Stimulated activated CD4-positive, alpha-beta T cell treated with anti-CD3 and anti-CD28 coated beads, Interleukin-12 subunit alpha, Interleukin-12 subunit beta, amount 100 ng/mL, for 4 hours (primary cell): ENCODE measurements around the gene RBM20.
A peak's percentile ranks its signal among the peaks of the same experiment; 100 is the strongest.
"Not testable (repeated sequence)": the region's sequence is repeated elsewhere in the genome, so short reads cannot be mapped to it uniquely, and the experiment has no call there.

Experiments used
- DNase-seq: peaks from one replicate; pipeline ENCODE4 v3.0.0-alpha.2; 2020

RBM20 gene

DNA sequence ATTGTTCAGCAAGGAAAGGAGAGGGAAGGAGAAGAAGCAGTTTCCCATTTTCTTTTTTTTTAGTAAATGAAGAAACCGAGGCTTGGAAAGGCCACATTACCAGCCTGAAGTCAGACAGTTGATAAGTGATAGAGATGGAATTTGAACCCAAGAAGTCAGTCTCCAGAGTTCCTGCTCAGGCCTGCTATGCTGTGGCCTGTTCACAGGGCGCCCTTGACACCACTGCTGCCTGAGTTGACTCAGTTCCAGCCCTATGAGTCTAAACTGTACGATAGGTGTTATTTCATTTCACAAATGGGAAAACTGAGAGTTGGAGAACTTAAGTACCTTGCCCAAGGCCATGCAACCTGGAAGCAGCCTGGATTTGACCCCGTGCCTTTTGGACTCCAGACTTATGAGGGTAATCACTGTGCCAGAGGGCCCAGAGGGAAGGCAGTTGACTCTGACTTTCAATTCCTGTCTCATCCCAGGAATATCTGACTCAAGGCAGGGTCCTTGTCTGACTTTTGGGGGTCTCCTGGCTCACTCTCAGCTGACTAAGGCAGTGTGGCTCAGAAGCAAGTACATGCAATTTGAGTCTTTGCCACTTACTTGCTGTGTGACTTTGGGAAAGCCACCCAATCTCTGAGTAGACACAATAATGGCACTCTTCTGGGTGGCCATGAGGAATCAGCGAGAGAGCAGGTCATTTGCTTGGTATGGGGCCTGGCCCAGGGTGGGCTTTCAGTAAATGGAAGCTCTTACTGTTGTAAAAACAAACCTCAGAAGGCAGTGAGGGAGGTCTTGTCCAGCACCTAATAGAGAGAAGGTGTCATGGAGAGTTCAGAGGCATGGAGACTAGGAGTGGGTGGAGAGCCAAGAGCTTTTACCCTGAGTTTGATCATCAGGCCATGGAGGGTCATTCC, 17.9 kb upstream of the RBM20 start:
- DNase-seq: no peak

DNA sequence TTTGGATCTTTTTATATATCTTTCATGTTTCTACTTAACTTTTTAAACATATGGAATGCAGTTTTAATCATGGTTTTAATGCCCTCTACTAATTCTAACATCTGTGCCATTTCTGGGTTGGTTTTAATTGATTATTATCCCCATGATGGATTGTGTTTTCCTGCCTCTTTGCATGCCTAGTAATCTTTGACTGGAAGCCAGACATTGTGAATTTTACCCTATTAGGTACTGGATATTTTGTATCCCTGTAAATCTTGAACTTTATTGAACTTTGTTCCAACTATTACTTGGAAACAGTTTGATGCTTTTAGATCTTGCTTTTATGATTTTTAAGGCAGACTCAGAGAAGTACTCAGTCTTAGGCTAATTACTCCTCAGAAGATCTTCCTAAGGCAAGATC, 16.0 kb upstream of the RBM20 start:
- no peak for DNase-seq

DNA sequence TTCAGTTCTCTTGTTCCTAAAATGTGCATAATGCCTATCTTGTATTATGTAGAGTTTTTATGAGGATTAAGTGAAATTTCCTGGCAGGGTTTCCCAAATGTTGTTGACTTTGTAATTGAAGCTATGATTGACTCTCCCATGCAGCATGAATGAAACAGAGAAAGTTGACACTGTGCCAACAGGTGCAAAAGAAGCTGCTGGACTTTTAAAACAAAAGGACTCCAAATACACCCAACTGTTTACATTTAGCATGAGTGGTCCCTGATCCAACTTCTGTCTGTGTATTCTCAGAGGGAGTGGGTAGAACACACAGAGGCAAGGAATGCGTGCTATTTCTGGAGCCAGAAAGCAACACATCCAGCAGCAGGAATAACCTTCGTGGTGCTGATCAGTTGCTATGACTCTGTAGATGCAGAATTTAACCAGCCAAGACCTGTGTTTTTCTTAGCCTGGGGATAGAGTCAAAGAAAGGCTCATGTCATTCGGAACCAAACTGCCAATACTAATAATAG, 14.4 kb upstream of the RBM20 start:
- no peak for DNase-seq

DNA sequence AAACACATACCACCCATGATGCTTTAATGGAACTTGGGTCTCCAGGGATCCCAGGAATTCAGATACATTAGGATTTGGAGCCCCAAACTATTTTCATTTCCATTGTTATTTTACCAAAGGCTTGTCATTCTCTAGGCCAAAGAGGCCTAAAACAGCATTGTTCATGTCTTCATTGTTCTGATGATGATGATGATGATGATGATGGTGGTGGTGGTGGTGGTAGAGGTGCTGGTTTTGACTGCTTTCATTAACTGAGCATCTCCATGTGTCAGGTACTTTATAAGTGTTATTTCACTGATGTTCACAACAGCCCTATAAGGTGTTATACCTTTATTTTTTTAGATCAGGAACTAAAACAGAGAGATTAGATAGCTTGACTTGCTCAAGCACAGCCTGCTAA, 12.2 kb upstream of the RBM20 start:
- DNase-seq: no peak

DNA sequence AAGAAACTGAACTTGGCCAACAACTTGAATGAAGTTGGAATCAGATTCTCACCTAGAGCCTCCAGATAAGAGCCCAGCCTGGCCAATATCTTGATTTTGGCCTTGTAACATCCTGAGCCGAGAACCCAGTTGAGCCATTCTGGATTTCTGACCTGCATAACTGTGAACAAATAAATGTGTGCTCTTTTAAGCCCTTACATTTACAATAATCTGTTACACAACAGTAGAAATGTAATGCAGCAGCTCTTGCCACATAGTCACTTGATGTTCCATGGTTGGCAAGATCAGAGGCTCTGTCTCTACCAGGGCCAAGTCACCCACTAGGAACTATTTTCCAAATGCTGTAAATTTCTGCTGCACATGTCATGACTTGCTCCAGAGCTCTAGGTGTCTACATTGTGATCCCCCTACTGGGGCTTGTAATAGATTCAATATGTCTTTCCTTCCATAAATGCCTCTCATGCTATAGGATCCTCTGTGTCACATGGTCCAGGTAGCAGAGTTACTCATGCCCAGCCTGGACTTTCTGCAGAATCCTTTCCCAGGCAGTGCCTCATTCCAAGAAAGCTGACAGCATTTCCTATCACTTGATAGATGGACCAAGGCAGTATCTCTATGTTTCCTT, 11.4 kb upstream of the RBM20 start:
- no peak for DNase-seq

DNA sequence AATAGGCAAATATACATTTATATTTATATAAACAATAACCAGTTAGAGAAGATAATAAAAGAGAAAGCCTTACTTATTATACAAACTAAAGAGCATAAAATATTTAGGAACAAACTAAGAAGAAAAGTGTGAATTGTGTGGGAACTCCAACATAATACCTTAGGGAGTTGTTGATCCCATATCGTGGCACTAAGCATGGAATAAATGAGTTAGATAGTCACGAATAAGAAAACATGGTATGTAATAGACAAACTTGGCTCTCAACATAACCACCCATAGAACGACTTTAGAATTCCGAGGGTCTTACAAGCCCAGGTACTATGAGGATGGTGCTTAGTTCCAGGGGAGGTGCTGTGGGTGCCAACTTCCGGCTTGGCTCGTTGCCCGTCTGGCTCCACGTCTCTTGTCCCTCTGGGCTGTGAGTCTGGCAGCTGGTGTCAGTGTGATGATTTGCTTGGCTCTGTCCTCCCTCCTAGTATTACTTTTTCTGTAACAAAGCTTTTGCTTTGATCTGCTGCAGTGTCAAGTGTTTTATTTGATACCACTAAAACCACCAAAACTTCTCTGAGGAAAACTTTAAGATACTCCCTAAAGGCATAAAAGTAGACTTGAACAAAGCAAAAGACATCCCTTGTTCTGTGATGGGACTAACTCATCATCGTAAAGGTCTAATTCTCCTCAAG, 9.5 kb upstream of the RBM20 start:
- DNase-seq: no peak

DNA sequence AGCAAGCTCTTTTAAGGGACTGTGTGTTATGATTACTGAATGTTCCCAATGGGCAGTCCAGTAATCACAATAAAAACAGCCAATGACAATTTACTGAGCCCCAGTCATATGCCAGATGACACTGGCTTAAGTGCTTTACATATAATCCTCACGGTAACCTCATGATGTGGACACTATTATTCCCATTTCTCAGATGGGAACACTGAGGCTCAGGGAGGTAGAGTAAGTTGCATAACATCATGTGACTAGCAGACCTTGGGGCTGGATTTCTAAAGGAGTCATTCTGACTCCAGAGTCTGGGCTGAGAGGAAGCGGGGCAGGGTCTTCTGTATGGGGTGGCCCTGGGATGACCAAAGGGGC, 7.6 kb upstream of the RBM20 start:
- no peak for DNase-seq

DNA sequence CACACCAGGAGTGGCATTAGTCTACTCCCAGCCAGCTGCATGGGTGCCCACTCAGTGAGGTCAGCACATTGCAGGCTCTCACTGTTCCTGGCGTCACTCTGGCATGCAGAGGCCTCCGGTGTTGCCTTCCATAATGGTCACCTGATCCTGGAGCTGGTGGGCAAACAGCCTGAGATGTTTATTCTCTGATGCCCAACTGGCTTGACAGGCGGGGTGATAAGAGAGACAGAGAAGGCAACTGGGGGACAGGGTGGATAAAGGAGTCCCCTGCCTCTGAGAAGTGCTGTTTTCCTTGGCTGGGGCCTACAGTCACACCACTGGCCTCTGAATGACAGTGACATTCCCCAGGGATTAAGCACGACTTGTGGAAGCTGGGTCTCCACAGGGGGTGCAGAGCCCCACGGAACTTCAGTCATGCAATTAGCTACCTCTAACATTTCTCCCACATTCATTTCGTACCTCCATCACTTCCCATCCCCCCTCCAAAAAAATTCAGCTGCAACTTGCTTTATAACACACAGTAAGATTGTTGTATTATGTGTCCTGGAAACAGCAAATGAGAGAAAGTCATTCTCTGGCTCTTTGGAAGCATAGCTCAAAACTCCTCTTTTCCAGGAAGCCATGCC, 7.1 kb upstream of the RBM20 start:
- no peak for DNase-seq

DNA sequence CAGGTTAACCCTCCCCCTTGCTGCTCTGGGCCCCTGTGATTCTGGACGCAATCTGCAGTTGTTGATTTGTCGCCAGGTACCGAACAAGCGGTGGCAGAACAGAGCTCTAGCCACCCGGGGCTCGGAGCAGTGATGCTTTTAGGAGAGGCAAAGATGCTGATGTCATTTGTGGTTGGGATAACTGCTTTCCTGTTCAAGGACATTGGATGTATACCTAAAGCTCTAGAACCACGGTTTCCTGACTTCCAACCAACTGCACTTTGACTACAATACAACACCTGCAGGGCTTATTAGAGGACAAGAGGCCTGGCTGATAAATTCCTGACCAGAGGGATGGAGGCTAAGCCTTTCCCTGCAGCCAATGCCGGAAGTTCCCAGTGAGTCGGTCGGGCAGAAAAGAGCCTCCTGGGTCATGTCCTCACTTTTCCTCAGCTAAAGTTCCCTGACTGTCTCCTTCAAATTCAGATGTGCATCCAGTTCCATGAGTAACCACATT, 6.5 kb upstream of the RBM20 start:
- DNase-seq: no peak

DNA sequence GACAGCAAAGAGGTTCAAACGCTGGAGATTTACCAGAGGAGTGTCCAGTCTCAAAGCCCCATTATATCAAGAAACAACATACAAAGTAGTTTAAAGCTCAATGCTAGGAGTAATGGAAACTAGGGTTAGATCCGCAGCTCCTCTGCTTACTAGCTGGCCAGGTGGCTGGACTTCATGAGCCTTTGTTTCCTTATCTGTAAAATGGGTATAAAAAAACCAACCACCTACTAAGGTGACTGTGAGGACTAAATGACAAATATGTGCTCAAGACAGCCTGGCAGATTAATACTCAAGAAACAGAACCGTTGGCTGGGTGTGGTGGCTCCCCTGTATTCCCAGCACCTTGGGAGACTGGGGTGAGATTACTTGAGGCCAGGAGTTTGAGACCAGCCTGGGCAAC, 5.8 kb upstream of the RBM20 start:
- DNase-seq: no peak

DNA sequence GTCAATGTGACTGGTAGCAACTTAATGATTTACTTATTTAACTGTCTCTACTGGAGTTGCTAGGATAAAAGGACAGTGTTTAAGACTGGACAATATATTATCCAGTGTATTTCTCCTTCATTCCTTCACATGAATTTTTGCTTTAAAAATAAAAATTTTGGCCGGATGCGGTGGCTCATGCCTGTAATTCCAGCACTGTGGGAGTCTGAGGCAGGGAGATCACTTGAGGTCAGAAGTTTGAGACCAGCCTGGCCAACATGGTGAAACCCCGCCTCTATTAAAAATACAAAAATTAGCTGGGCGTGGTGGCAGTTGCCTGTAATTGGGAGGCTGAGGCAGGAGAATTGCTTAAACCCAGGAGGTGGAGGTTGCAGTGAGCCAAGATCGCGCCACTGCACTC, 5.1 kb upstream of the RBM20 start:
- DNase-seq: not testable (repeated sequence)

DNA sequence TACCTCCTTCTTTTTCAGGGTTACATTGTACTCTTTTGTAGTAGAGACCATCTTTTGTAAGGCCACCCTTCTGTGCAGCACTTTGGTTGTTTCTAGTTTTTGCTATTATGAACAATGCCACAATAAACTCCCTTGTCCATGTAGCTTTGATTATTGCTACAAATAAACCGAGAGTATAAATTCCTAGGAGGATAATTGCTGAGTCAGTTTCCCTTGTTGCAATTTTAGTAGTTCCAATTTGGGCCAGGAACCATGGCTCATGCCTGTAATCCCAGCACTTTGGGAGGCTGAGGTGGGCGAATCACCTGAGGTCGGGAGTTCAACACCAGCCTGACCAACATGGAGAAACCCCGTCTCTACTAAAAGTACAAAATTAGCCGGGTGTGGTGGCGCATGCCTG, 4.3 kb upstream of the RBM20 start:
- not testable (repeated sequence) for DNase-seq

DNA sequence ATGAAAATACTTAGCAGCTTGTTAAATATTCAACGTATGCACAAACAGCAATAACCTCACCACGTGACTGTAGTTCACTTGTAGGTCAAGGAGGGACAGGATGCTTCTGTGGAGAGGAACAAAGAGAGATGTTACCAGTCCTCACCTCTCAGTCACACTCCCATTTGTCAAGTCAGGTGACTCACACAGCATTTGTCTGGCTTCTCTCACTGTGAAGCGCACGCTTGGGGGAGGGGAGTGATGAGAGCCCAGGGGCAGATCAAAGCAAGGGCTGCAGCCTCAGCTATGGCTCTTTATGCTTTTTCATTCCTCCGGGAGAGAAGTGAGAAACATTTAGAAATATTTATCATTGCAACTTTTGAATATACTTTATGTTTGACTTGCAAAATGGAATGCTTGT, 2.9 kb upstream of the RBM20 start:
- peak; percentile 31 for DNase-seq

DNA sequence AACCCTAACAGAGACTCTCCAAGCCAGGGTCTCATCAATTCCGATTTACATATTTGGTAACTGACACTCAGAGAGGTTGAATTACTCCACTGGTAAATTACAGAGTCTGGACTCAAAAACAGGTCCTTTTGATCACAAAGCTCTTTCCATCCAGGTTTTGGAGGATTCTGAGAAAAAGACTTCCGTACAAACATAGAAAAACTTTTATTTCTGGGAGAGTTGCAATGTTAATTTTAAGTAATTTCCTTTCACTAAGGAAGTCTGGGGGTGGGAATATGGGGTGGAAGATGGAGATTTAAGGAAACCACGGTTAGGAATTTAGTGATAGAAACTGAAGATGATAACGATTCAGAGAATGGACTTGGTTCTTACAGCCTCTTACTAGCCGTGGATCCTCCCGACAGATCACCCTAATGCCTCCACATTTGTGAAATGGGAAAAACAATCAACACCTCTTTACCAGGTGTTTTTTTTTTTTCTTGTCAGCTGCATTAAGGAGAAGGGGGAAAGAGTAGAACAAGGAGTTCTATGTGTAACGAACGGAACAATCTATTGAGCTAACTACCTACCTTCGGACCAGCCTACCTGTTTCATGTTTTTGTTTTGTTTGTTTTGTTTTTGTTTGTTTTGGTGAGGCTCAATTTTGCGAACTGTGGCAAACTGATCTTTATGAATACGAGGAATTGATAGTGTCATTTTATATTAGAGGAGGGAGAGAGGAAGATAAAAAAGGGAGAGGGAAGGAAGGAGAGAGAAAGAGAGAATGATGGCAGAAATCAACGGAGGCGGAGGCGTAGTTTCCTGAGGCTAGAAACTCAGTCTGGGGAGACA, 1.7 kb upstream of the RBM20 start:
- no peak for DNase-seq

DNA sequence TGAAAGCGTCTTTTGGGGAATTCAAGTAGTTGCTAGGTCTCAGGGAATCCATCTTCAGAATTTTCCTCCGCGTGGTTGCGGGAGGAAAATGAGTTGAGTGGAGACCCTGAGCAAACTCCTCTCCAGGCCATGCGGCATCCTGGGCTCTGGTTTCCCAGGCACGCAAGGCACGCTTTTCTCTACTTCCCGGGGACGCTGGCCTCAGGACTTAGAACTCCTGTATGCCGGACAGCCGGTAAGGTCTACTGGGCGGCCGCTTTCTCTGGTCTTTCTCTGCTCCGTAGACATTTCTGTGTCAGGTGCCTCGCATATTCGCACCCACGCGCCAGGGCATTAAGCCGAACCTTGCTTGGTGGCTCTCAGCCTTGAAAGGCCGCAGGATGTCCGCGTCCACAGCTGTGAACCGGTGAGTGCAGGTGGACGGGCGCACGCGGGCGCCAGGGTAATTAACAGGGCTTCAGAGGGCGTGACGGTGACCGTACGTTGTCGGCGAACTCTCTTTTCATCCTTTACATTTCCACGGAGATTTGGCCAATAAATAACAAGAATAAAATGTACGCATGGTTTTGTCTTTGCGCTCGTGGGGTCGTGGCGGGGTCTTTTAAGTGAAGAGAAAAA, 992 bp upstream of the RBM20 start:
- peak; percentile 2 for DNase-seq

DNA sequence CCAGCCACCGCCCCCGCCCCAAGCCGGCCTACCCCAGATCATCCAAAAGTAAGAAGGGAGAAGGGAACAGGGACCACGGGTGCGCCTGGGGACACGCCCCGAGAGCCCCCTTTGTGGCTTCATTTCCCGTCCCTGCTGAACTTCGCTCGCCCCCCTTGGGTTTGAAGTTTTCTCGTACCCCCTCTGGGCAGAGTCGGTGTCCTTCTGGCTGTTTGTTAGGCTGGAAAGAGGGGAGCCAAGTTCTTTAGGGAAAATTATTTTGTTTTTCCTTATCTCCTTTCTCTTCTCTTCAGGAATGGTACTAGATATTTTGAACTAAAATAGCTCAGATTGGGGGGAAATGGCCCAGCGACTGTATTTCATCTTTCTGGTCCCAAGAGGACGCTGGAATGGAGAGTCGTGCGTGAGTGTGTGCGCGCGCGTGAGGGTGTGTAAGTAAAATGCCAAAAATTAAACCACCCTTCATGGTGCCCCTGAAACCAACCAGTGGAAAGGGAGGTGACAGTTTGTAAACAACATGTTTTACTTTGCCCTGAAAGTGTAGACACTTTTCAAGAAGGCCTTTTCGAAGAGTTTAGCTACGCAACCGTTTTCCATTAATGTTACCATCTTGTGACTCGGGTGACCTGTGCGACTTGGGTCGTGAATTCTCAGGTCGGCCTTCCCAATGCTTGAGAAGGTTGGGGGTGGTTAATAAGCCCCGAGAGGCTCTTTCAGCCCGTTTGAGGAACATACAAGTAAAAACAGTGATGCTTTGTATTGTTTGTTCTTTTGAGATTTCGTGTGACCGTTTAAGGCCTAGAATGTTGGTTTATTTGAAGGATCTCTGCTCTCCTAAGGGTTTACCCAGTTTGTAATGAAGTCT, 694 bp downstream of the RBM20 start:
- no peak for DNase-seq

DNA sequence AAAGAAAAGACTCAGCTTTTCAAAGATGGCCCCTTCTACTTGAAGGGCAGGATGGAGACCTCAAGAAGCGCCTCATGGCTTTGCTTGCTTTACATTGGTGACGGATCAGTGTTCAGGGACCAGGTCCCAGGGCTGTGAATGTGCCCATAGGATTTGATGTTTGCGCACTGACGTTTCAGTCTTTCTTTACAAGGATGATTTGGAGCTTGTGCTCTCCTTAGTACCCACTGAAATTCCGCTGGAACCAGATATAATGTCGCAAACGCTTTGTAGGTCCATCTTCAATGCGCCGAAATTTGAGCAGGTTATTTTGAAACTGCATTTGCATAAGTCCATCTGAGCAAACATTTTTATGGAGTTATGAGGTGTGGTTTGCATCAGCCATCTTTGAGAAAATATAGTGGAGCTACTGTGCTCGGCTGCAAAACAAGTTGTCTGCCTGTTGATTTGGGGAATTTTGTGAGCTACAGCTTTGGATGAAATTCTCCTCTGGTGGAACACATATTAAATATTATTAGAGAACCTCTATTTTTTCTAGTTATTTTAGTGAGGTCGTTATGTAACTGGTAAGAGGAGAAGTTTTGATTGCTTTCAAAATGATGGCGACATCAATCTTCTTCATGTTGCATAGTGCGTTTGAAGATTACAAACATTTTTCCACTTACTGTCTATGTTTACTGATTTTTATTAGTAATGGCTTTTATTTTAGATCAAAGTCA, 2.4 kb downstream of the RBM20 start:
- no peak for DNase-seq

DNA sequence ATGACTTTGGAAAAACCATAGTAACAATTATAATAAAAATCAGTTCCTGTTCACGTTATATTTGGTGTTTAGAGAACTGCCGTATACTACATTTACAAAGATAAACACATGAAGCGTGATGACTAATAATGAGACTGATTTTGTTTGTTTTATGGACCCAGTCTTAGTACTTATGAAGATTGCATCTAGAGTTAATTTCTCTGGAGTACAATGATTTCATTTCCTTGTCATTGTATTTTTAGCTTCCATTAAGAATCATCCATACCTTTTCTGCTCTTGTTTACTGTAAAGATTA, 2.9 kb downstream of the RBM20 start:
- no peak for DNase-seq

DNA sequence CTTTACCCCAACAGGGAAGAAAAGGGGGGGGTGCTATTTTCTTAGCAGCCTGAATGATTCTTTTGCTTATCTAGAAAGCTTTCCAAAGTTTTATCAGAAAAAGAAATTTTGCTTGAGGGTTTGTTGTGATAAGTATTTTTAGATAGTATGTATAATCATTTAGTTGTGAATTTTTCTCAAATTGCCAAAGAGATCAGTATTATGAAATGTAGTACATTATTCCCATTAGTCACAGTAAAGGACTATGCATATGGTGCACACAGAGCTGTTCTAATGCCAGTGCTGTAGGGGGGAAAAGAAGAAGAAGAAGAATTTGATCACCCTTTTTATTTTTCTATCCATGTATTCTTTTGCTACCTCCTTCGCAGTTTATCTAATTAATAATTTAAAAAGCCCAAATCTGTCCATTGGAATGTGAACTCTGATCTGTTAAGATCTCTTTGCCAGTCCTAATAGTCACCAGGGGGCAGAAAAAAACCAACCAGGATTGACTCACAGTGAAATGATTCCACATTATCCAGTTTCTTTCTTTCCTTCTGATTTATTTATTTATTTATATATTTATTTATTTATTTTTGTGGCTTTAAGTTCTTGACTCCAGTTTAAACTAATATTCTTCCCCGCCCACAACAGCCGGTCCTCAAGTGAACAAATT, 4.7 kb downstream of the RBM20 start:
- DNase-seq: no peak
